ENCODE data around the gene STON2.
"Not testable (repeated sequence)": the region's sequence is repeated elsewhere in the genome, so short reads cannot be mapped to it uniquely, and the experiment has no call there.

Gene STON2

DNA sequence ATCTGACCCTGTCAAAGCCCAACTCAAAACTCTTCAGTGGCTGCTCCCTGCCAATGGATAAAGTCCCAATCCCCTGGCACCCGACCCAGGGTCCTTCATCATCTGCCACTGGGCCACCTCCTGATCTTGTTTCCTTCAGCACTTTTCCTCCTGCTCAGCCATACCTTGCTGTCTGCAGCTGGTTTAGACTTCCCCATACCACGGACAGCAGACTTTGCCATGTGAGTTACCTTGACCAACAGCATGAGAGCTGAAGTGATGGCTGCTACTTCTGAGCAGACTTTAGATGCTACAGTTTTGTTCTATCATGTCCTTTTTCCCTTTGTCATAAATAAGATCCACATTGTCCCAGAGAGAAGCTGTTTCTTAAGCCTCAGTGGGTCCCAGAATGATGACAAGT lies 33.3 kb upstream of the STON2 start:
- TF ChIP-seq, protein P1, sequence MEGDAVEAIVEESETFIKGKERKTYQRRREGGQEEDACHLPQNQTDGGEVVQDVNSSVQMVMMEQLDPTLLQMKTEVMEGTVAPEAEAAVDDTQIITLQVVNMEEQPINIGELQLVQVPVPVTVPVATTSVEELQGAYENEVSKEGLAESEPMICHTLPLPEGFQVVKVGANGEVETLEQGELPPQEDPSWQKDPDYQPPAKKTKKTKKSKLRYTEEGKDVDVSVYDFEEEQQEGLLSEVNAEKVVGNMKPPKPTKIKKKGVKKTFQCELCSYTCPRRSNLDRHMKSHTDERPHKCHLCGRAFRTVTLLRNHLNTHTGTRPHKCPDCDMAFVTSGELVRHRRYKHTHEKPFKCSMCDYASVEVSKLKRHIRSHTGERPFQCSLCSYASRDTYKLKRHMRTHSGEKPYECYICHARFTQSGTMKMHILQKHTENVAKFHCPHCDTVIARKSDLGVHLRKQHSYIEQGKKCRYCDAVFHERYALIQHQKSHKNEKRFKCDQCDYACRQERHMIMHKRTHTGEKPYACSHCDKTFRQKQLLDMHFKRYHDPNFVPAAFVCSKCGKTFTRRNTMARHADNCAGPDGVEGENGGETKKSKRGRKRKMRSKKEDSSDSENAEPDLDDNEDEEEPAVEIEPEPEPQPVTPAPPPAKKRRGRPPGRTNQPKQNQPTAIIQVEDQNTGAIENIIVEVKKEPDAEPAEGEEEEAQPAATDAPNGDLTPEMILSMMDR (IDR thresholded peaks at IDR 0.05; ENCODE audit: borderline replicate concordance, control extremely low read depth, extremely low read depth, insufficient read depth, missing control alignments): no peak

DNA sequence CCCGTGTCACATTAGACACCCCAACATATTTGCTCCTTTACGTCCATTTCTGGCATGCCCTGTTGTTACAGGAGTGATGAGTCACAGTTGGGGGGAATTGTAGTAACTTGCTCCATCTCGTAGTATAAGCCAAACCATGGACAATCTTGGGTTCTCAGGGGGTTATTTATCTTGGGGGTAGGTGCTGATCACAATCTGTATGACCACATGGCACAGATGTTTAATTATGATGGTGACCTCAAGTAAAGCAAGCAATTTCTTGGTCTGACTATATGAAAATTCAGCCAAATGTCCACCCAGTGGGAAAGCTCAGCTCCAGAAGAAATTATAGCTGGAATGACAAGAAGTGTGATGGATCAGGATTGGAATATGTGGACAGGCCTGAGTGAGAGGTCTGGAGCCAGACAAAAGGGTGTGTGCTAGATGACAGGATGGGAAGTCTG lies 32.1 kb upstream of the STON2 start:
- in situ Hi-C loops (cut with MboI; ENCODE audit: low sequenced_read_pairs, unreplicated experiment): no loop called here
- DNase-seq (ENCODE audit: low spot score): no peak
- TF ChIP-seq, protein P1 (IDR thresholded peaks at IDR 0.05; ENCODE audit: borderline replicate concordance, control extremely low read depth, extremely low read depth, insufficient read depth, missing control alignments): no peak

More for the DNA sequence above, 33.3 kb upstream of the STON2 start:
- no peak for DNase-seq (ENCODE audit: low spot score)
- in situ Hi-C loops (cut with MboI; ENCODE audit: low sequenced_read_pairs, unreplicated experiment): no loop called here

DNA sequence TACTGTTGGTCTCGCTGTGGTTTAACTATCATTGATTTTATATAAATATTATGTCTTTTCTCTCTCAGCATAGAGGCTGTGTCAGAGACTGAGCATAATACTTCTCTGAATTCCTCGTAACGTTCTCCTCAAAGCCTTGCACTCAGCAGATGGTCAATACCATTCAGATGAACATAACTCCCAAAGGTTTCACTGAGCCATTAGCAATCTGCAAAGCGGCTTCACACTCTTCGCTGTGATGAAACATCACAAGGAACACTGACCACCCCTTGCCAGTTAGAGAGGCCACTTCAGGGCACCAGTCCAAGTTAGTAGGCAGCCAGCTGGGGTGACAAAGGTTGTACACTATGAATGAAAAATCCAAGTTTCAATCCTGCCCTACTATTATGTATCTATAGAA lies 30.1 kb upstream of the STON2 start:
- in situ Hi-C loops (cut with MboI; ENCODE audit: low sequenced_read_pairs, unreplicated experiment): no loop called here
- TF ChIP-seq, protein P1 (IDR thresholded peaks at IDR 0.05; ENCODE audit: borderline replicate concordance, control extremely low read depth, extremely low read depth, insufficient read depth, missing control alignments): no peak
- no peak for DNase-seq (ENCODE audit: low spot score)

DNA sequence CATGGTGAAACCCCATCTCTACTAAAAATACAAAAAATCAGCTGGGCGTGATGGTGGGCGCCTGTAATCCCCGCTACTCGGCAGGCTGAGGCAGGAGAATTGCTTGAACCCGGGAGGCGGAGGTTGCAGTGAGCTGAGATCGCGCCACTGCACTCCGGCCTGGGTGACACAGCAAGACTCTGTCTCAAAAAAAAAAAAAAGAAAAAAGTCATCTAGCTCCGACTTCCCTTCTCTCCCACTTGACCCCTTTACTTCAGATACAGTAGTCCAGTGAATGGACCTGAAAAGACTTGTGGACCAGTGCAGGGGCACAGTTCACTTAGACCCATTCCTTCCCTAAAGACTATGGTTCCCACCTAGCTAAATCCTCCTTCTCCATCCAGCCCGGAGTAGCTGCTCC lies 29.6 kb upstream of the STON2 start:
- in situ Hi-C loops (cut with MboI; ENCODE audit: low sequenced_read_pairs, unreplicated experiment); DNase-seq (ENCODE audit: low spot score): not testable (repeated sequence)

DNA sequence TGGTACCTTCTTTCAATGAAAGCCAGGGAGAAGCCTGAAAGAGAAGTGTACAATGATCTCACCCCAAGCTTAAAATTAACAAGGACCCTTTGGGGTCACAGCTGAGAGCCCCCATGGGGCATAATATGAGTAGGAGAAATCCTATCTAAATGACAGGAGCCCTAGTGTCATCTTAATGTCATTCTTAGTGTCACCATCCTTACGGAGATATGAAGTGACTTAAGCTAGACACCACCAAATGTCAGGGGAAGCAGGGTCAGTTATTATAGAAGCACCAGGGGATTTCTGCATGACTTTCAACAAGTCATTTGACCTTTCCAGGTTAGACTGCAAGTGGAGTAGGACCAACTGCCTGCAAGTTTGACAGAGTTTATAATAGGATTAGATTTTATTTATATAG lies 28.9 kb upstream of the STON2 start:
- TF ChIP-seq, protein P1 (IDR thresholded peaks at IDR 0.05; ENCODE audit: borderline replicate concordance, control extremely low read depth, extremely low read depth, insufficient read depth, missing control alignments): no peak
- in situ Hi-C loops (cut with MboI; ENCODE audit: low sequenced_read_pairs, unreplicated experiment): no loop called here
- DNase-seq (ENCODE audit: low spot score): no peak

DNA sequence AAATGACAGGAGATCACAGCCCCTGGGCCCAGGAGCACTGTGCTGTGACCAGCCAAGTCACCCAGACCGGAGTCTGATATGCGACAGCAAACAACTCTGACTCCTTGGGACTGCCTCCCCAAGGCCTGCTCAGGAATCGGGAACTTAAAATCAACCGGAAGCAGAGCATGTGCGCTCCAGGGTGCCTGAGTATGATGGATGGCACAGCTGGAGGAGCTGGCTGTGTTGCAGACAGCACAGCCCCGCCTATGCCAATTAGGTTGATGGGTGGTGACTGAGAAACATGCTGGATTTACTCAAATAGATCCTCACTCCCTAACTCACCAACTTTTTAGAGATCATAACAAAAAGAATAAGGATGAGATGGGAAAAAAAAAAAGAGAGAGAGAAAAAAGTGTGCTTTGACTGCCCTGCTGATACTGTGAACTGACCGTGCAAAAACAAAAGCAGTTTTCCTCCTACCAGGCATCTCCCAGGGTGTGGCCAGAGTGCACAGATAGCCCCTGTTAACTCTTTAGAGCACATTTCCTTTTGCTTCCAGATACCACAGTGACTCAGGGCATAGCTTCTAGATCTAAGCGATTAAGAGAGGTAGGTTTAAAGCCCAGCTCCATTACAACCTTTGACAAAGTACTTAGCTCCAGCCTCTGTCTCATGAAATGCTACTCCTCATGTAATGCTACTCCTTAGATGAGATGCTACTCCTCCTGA lies 27.4 kb upstream of the STON2 start:
- DNase-seq (ENCODE audit: low spot score): no peak
- TF ChIP-seq, protein P1 (IDR thresholded peaks at IDR 0.05; ENCODE audit: borderline replicate concordance, control extremely low read depth, extremely low read depth, insufficient read depth, missing control alignments): no peak
- in situ Hi-C loops (cut with MboI; ENCODE audit: low sequenced_read_pairs, unreplicated experiment): no loop called here

DNA sequence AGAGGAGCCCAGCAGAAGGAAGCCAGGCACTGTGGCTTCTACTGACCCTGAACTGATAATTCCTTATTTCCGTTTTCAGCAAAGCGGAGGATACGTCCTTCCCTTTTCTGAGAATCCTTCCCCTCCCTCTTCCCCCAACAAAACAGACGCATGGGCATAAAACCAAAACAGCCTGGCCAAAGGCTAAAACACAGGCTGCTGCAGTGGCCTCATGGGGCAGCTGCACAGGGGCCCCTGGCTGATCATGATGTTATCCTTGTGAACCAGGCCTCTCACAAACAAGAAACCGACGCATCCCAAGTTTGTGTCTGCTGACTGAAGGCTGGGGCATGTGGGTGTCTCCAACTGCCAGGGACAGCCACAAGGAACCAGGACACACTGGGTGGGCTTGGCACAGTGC lies 23.4 kb upstream of the STON2 start:
- in situ Hi-C loops (cut with MboI; ENCODE audit: low sequenced_read_pairs, unreplicated experiment): no loop called here
- no peak for DNase-seq (ENCODE audit: low spot score)
- TF ChIP-seq, protein P1 (IDR thresholded peaks at IDR 0.05; ENCODE audit: borderline replicate concordance, control extremely low read depth, extremely low read depth, insufficient read depth, missing control alignments): no peak

All from GM13976 (cell line).